HEK293 (cell line): ENCODE results near the gene FAM43A.

Experiments used
- EGR2 ChIP-seq: fragments of 450-650 bp; formaldehyde crosslinking; IDR thresholded peaks from 2 replicates; pipeline ENCODE4 v1.5.1; 2016; ENCODE audit warnings: low read depth, missing biosample characterization, missing genetic modification characterization
- GLIS1 ChIP-seq: fragments of 450-650 bp; formaldehyde crosslinking; IDR thresholded peaks from 2 replicates; pipeline ENCODE4 v1.5.1; 2016; ENCODE audit warnings: missing biosample characterization, missing genetic modification characterization
- KLF17 ChIP-seq: fragments of 450-650 bp; formaldehyde crosslinking; IDR thresholded peaks from 2 replicates; pipeline ENCODE4 v1.5.1; 2016; ENCODE audit warnings: missing biosample characterization, missing genetic modification characterization
- RBAK ChIP-seq: fragments of 450-650 bp; formaldehyde crosslinking; IDR thresholded peaks from 2 replicates; pipeline ENCODE4 v1.5.1; 2016; ENCODE audit warnings: missing biosample characterization, missing genetic modification characterization
- TSHZ1 ChIP-seq: fragments of 450-650 bp; formaldehyde crosslinking; IDR thresholded peaks from 2 replicates; pipeline ENCODE4 v1.5.1; 2016; ENCODE audit warnings: missing biosample characterization, missing genetic modification characterization, borderline replicate concordance
- ZBTB21 ChIP-seq: fragments of 450-650 bp; formaldehyde crosslinking; IDR thresholded peaks from 2 replicates; pipeline ENCODE4 v1.5.1; 2017; ENCODE audit warnings: missing biosample characterization, missing genetic modification characterization
- ZNF140 ChIP-seq: fragments of 450-650 bp; formaldehyde crosslinking; IDR thresholded peaks from 2 replicates; pipeline ENCODE4 v1.5.1; 2016; ENCODE audit warnings: missing biosample characterization, missing genetic modification characterization
- ZNF19 ChIP-seq: fragments of 450-650 bp; formaldehyde crosslinking; IDR thresholded peaks from 2 replicates; pipeline ENCODE4; 2016; ENCODE audit warnings: missing biosample characterization, missing genetic modification characterization, low read depth
- ZNF202 ChIP-seq: fragments of 450-650 bp; formaldehyde crosslinking; IDR thresholded peaks from 2 replicates; pipeline ENCODE4 v1.5.1; 2016; ENCODE audit warnings: missing biosample characterization, missing genetic modification characterization, borderline replicate concordance
- ZNF335 ChIP-seq: fragments of 450-650 bp; formaldehyde crosslinking; conservative IDR thresholded peaks from 2 replicates; pipeline ENCODE4 v1.5.1; 2016; ENCODE audit warnings: missing biosample characterization, missing genetic modification characterization
- ZNF354C ChIP-seq: fragments of 450-650 bp; formaldehyde crosslinking; IDR thresholded peaks from 2 replicates; pipeline ENCODE4 v1.5.1; 2016; ENCODE audit warnings: missing biosample characterization, missing genetic modification characterization, low read depth, borderline replicate concordance
- ZNF404 ChIP-seq: fragments of 450-650 bp; formaldehyde crosslinking; IDR thresholded peaks from 2 replicates; pipeline ENCODE4 v1.5.1; 2017; ENCODE audit warnings: missing biosample characterization, missing genetic modification characterization
- ZNF416 ChIP-seq: fragments of 450-650 bp; formaldehyde crosslinking; IDR thresholded peaks from 2 replicates; pipeline ENCODE4 v1.5.1; 2016; ENCODE audit warnings: missing biosample characterization, missing genetic modification characterization
- ZNF426 ChIP-seq: fragments of 450-650 bp; formaldehyde crosslinking; IDR thresholded peaks from 2 replicates; pipeline ENCODE4 v1.5.1; 2017; ENCODE audit warnings: missing biosample characterization, missing genetic modification characterization, mild to moderate bottlenecking, inconsistent platforms, moderate library complexity
- ZNF473 ChIP-seq: fragments of 450-650 bp; formaldehyde crosslinking; IDR thresholded peaks from 2 replicates; pipeline ENCODE4 v1.5.1; 2017; ENCODE audit warnings: missing biosample characterization, missing genetic modification characterization
- ZNF518A ChIP-seq: fragments of 450-650 bp; formaldehyde crosslinking; conservative IDR thresholded peaks from 2 replicates; pipeline ENCODE4 v1.5.1; 2016; ENCODE audit warnings: low read depth, missing biosample characterization, missing genetic modification characterization
- ZNF544 ChIP-seq: fragments of 450-650 bp; formaldehyde crosslinking; IDR thresholded peaks from 2 replicates; pipeline ENCODE4 v1.5.0; 2017; ENCODE audit warnings: missing biosample characterization, missing genetic modification characterization
- ZNF596 ChIP-seq: fragments of 450-650 bp; IDR thresholded peaks from 2 replicates; pipeline ENCODE4 v1.5.0; 2018; ENCODE audit warnings: missing biosample characterization, mild to moderate bottlenecking, missing genetic modification characterization, moderate library complexity
- ZNF600 ChIP-seq: fragments of 450-650 bp; formaldehyde crosslinking; IDR thresholded peaks from 2 replicates; pipeline ENCODE4 v1.5.1; 2016; ENCODE audit warnings: missing biosample characterization, missing genetic modification characterization
- ZNF677 ChIP-seq: fragments of 450-650 bp; IDR thresholded peaks from 2 replicates; pipeline ENCODE4 v1.5.0; 2018; ENCODE audit warnings: missing biosample characterization, mild to moderate bottlenecking, missing genetic modification characterization, moderate library complexity
- ZNF747 ChIP-seq: fragments of 450-650 bp; formaldehyde crosslinking; IDR thresholded peaks from 2 replicates; pipeline ENCODE4 v1.5.1; 2016; ENCODE audit warnings: missing biosample characterization, missing genetic modification characterization
- ZSCAN30 ChIP-seq: fragments of 450-650 bp; IDR thresholded peaks from 2 replicates; pipeline ENCODE4 v1.5.1; 2018; ENCODE audit warnings: missing biosample characterization, mild to moderate bottlenecking, missing genetic modification characterization, moderate library complexity
- TF ChIP-seq, protein P1 (sequence below): fragments of 450-650 bp; IDR thresholded peaks from 2 replicates; pipeline ENCODE4 v1.5.1; 2018; ENCODE audit warnings: missing biosample characterization, missing genetic modification characterization
- TF ChIP-seq, protein P2 (sequence below): fragments of 450-650 bp; formaldehyde crosslinking; IDR thresholded peaks from 2 replicates; pipeline ENCODE4 v1.5.1; 2016; ENCODE audit warnings: missing biosample characterization, missing genetic modification characterization
- TF ChIP-seq, protein P3 (sequence below): fragments of 450-650 bp; formaldehyde crosslinking; IDR thresholded peaks from 2 replicates; pipeline ENCODE4 v1.5.1; 2016; ENCODE audit warnings: missing biosample characterization, missing genetic modification characterization

The FAM43A gene

DNA sequence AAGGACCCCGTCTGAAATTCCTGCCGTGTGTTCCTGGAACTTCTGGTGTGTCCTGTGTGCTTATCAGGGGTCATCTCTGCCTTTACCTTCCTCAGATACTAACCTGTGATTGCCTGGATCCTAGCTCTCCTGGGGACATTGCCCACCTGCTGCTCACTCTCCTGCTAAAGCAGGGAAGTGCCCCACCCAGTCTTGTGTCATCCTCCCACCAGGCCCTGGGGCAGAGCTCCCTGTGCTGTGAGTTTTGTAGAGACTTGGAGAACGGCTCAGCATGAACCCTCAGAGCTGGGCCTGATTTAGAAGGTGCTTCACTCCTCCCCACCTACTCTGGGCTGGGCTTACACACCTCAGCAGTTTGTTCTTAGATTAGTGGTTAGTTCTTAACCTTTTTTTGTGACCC lies 48.6 kb upstream of the FAM43A start (continued):
- TF ChIP-seq ZNF600 (no peak), ZNF202 (no peak), ZNF354C (tag by site-specific recombination) (no peak), ZNF404 (no peak), ZNF416 (tag by site-specific recombination) (no peak), RBAK (tag by site-specific recombination) (no peak), EGR2 (tag by site-specific recombination) (0 out of 2 replicates have a peak, but pooled peaks have one; percentile 6), ZSCAN30 (tag by site-specific recombination) (no peak), ZNF677 (tag by site-specific recombination) (no peak), ZNF596 (tag by site-specific recombination) (no peak), ZNF518A (tag by site-specific recombination) (no peak), ZNF140 (tag by site-specific recombination) (no peak), ZNF544 (no peak), ZNF747 (tag by site-specific recombination) (no peak), ZNF473 (tag by site-specific recombination) (no peak), ZBTB21 (no peak), KLF17 (tag by site-specific recombination) (no peak), ZNF335 (tag by site-specific recombination) (0 out of 2 replicates have a peak, but pooled peaks have one; percentile 29), ZNF19 (no peak), TSHZ1 (tag by site-specific recombination) (no peak), ZNF426 (tag by site-specific recombination) (no peak), GLIS1 (tag by site-specific recombination) (peak; percentile 41)
- TF ChIP-seq, protein P1, sequence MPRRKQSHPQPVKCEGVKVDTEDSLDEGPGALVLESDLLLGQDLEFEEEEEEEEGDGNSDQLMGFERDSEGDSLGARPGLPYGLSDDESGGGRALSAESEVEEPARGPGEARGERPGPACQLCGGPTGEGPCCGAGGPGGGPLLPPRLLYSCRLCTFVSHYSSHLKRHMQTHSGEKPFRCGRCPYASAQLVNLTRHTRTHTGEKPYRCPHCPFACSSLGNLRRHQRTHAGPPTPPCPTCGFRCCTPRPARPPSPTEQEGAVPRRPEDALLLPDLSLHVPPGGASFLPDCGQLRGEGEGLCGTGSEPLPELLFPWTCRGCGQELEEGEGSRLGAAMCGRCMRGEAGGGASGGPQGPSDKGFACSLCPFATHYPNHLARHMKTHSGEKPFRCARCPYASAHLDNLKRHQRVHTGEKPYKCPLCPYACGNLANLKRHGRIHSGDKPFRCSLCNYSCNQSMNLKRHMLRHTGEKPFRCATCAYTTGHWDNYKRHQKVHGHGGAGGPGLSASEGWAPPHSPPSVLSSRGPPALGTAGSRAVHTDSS, result no peak
- TF ChIP-seq, protein P2, sequence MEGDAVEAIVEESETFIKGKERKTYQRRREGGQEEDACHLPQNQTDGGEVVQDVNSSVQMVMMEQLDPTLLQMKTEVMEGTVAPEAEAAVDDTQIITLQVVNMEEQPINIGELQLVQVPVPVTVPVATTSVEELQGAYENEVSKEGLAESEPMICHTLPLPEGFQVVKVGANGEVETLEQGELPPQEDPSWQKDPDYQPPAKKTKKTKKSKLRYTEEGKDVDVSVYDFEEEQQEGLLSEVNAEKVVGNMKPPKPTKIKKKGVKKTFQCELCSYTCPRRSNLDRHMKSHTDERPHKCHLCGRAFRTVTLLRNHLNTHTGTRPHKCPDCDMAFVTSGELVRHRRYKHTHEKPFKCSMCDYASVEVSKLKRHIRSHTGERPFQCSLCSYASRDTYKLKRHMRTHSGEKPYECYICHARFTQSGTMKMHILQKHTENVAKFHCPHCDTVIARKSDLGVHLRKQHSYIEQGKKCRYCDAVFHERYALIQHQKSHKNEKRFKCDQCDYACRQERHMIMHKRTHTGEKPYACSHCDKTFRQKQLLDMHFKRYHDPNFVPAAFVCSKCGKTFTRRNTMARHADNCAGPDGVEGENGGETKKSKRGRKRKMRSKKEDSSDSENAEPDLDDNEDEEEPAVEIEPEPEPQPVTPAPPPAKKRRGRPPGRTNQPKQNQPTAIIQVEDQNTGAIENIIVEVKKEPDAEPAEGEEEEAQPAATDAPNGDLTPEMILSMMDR (tag by site-specific recombination), result no peak
- TF ChIP-seq, protein P3, sequence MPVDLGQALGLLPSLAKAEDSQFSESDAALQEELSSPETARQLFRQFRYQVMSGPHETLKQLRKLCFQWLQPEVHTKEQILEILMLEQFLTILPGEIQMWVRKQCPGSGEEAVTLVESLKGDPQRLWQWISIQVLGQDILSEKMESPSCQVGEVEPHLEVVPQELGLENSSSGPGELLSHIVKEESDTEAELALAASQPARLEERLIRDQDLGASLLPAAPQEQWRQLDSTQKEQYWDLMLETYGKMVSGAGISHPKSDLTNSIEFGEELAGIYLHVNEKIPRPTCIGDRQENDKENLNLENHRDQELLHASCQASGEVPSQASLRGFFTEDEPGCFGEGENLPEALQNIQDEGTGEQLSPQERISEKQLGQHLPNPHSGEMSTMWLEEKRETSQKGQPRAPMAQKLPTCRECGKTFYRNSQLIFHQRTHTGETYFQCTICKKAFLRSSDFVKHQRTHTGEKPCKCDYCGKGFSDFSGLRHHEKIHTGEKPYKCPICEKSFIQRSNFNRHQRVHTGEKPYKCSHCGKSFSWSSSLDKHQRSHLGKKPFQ (tag by site-specific recombination), result no peak
